ENCODE measurements around the gene ASPHD2.

ASPHD2 gene

DNA sequence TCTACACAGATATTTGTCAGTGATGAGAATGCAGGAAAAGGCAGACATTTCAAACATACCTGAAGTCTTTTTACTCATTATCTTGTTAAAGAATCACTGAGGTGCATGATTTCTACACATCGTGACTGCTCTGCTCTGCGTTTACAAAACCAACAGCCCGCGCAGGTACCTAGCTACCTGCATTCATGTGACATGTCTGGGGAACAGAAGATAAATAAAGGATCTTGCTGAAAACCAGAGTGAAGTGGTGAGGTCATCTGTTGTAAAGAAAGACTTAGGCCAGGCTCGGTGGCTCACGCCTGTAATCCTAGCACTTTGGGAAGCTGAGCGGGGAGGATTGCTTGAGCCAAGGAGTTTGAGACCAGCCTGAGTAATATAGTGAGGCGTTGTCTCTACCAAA is 15.7 kb downstream of the ASPHD2 start:
- in situ Hi-C loops (cut with MboI; ENCODE audit: low sequenced_read_pairs), result no loop called here

DNA sequence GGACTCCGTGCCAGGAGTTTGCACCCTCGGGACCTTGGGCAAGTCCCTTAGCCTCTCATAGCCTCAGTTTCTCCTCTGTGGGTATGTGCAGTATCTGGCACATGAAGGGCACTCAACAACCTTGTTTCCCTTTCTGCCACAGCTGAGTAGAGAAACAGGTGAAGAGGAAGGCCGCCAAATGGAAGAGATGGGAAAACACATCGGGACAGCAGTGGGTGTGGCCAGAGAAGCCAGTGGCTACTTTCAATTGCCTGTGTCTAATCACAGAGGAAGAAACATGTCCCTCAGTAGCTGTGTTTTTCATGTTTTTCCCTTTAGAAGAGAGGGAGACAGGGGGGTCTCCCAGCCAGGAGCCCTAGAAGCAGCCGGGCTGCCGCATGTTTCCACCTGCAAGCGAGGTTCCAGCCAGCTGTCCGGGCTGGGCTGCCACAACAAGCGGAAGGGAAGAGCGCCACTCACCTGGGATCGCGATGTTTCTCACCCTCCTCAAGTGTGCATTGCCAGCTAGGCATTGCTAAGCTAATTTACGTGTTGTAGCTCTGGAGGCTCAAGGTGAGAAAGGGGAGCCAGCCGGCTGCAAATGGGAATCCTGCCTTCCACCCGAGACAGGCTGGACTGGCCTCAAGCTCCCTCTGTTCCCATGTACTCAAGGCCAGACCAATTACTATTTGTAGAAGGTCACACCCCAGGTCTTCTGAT is 16.7 kb downstream of the ASPHD2 start:
- in situ Hi-C loops (cut with MboI; ENCODE audit: low sequenced_read_pairs), result no loop called here

DNA sequence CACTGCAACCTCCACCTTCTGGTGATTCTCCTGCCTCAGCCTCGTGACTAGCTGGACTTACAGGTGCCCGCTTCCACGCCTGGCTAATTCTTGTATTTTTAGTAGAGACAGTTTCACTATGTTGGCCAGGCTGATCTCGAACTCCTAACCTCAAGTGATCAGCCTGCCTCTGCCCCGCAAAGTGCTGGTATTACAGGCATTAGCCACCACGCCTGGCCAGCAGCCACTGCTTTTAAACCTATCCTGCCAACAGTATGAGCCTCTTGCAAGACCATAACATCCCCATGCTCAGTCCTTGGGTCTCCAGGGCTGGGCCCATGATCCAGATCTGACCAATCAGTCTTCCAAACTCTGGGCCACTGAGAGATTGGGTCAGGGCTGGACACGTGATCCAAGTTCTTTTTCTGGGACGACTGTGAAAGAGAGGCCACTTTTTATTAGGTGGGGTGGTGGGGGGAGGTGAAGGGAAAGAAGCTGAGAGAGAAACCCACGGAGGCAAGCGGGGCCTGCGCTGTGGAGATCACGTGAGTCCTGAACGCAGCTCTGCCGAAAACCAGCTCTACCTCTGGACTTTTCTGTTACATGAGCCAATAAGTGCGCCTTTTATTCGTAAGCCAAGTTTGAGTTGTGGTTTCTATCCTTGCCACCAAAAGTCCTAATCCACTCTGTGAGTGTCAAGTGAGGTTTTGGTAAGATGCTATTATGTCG is 17.9 kb downstream of the ASPHD2 start:
- in situ Hi-C loops (cut with MboI; ENCODE audit: low sequenced_read_pairs), result no loop called here

DNA sequence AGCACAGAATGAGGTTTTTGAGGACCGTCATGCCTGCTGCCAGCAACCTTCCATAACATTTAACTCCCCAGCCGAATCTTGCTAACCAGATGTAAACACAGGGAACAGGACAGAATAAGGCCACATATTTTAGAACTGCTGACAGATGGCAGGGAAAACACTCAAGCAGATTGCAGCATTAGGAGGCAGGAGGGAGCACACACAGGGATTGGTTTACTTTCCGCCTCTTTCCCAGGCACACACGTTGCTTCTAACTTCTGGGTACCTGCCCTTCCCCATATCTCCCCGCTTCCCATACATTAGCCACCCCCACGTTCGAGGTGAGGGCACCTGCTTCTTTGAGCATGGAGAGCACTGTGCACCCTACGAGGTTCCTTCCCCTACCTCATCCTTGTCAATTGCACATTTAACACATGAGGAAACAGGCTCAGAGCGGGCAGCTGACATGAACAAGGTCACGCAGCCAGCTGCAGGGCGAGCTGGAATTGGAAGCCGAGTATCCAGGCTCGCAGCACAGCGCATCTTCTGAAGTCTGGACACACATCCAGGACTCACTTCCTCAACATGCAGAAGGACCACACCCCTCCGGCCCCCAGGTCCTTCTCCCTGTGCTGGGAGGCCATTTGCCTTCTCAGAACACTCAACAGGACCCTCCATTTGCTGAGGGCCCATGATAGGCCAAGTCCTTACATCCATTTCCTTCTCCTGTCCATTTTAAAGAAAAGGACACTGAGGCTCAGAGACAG is 18.7 kb downstream of the ASPHD2 start:
- in situ Hi-C loops (cut with MboI; ENCODE audit: low sequenced_read_pairs), result no loop called here

DNA sequence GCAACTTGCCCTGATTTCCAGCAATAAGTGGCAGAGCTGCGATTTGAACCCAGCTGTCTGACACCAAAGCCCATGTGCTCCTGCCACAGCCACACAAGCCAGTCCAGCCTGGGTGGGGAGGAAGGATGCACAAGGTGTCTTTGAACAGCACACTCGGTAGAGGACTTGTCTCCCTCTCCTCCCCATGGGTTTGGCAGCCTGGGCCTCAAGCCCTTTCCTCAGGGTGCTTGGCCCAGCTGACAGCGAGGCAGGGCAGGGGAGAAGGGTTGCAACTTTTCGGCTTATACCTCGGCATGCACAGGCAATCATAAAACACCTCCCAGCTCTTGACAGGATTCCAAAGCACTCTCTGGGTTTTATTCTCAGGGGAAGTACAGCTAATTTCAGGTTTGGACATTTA is 19.3 kb downstream of the ASPHD2 start:
- in situ Hi-C loops (cut with MboI; ENCODE audit: low sequenced_read_pairs), result no loop called here

DNA sequence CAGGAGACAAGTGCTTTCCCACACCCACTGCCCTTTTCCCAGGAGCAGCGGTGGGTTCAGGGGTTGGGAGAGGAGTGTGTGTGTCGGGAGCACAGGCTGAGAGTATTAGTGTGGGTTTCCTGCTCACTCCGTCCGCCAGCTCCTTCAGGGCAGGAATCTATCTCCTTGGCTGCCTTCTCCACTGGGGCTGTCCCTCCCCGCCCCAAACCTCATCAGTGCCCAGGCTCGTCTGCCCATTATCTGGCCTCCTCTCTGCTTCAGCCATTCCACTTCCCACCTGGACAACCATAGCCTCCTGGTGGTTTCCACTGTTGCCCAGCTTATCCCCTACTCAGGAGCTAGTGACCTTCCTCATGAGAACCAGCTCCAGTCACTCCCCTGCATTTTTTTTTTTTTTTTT is 19.9 kb downstream of the ASPHD2 start:
- in situ Hi-C loops (cut with MboI; ENCODE audit: low sequenced_read_pairs), result no loop called here

DNA sequence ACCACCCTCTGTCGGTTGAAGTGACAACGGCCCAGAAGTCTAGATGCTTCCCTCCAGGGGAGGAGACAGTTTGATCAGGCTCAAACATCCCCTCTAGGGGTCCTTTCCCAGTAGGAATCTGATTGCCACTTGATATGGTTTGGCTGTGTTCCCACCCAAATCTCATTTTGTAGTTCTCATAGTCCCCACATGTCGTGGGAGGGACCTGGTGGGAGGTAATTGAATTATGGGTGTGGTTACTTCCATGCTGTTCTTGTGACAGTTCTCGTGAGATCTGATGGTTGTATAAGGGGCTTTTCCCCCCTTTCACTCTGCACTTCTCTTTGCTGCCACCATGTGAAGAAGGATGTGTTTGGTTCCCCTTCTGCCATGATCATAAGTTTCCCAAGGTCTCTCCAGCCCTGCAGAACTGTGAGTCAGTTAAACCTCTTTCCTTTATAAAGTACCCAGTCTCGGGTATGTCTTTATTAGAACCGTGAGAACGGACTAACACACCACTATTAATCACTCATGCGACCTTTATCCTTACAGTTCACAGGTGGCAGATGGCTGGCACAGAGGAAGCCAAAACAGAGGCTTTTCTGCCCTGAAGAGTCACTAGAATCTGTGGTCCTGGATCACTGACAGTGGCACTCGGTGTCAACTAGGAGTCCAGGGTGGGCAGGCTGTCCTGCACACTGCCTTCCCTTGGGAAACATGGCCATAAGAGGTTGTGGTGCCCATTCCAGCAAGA is 21.6 kb downstream of the ASPHD2 start:
- in situ Hi-C loops (cut with MboI; ENCODE audit: low sequenced_read_pairs), result no loop called here

DNA sequence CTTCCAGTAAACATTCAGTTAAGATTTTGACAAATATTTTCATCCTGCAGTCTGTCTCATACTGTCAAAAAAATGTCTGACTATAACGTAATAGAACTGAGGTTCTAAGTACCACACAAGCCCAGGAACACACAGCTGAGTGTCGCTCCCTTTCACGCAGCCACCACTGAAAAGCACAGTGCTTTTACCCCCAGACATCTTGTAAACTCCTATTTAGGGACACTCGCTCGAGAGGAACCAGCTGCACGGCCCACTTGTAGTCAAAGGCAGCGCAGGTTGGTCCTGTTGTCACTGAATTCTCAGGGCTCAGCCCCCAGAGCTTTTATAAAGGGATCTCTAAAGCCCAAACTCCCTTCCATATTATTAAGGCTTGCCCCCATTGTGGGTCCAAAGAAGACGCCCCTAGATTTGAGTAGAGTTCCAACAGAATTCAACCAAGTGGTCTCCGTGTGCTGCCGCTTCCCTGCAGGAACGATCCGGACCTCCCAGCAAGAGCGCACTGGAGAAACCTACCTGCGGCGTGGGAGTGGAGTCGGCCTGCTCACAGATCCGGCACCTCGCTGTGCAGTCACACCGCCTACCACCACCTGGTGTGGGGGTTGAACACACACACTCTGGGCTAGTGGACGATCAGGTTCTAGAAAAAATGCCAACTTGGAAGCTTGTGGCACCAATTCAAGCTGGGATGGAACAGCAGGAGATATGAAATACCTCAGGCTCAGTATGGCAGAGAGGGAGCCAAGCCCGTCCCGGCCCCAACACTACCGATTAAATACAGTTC is 23.4 kb downstream of the ASPHD2 start:
- in situ Hi-C loops (cut with MboI; ENCODE audit: low sequenced_read_pairs), result no loop called here

DNA sequence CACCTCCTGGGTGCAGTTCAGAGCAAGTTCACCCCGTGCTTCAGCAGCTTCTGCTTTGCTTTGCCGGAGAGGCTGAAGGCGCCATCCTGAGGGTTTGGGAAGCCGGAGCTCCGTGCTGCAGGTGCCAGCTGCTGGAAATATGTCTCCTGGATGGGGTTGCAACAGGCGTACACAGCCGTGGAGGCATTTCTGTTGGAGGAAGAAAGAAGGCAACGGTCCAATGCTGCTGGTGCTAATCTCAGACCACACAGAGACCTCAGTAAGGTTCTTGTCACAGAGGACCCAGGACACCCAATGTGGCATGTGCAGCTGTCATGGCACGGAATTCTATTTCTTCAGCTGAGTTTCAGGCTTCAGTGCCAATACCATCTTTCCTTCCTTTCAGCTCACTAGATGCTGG is 24.2 kb downstream of the ASPHD2 start:
- in situ Hi-C loops (cut with MboI; ENCODE audit: low sequenced_read_pairs), result no loop called here

DNA sequence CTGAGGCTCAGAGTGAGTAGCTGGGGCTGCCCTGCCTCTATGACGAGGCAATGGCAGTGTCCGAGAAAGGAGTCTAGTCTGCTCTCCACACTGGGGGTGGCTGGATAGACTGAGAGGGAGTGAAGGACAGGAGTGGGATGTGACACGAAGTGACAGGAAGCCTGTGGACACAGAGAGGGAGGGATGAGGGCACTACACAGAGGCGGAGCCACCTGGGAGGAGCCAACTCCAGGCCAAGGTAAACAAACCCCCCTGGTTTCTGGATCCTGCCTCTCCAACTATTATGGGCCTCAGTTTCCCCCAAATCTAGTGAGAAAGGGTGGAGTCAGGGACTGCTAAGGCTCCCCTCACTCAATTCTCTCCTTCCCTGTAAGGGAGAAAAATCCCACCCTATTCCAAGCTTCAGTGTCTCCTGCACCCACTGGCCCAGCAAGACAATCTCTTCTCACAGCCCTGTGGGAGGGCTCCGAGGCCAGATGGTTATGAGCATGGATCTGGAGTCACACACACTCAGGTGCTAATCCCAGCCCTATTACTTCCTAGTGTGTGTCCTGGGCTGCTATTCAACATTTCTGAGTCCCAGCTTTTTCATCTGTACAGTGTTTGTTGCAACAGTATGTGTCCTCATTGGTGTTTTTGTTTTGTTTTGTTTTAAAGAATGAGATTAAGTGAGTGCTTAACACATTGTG is 24.9 kb downstream of the ASPHD2 start:
- in situ Hi-C loops (cut with MboI; ENCODE audit: low sequenced_read_pairs), result no loop called here

DNA sequence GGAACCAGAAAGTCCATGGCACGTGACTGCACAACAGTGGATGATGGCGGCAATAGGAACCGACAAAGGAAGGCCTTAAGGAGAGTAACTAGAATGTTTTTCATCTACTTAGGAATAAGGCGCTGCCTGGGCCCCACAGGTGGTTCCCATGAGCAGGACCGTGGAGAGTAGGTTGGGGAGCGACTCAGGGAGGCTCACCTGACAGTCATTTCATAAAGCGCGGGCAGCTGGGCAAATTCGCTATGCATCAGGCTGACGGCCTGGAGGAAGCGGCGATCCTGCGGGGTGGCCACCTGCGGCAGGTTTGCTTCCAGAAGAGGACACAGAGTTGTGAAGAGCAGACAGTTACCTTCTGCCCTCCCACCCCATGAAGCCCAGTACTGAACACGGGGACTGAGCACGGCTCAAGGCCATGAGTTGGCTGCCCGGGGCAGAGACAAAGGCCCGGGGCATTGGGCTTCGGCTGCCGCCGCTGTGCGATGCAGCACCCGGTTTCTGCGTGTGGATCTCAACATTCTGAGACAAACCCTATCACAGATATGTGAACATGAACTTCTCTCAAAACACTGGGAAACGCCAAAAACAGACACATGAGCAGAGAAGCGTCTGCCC is 28.7 kb downstream of the ASPHD2 start:
- in situ Hi-C loops (cut with MboI; ENCODE audit: low sequenced_read_pairs), result no loop called here

DNA sequence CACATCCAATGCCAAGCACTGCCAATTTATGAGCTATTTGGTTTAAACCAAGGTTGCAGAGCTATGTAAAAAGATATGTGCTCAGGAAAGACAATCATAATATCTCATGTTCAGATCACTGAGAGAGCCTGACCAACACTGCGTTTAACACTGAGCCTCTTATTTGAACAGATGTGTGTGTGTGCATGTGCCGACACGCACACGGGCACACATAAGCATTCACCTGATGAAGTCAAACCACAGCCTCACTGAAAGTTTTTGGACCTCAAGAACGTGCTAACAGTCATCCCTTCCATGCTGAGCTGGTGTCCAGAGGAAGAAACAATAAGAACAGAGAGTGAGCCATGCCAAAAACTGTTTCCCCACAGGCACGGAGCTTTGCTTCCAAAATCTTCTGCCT is 31.1 kb downstream of the ASPHD2 start:
- in situ Hi-C loops (cut with MboI; ENCODE audit: low sequenced_read_pairs), result loop anchor here (10.0 kb wide), 1 partner anchor 65 kb away; no protein-coding TSS in a partner anchor

DNA sequence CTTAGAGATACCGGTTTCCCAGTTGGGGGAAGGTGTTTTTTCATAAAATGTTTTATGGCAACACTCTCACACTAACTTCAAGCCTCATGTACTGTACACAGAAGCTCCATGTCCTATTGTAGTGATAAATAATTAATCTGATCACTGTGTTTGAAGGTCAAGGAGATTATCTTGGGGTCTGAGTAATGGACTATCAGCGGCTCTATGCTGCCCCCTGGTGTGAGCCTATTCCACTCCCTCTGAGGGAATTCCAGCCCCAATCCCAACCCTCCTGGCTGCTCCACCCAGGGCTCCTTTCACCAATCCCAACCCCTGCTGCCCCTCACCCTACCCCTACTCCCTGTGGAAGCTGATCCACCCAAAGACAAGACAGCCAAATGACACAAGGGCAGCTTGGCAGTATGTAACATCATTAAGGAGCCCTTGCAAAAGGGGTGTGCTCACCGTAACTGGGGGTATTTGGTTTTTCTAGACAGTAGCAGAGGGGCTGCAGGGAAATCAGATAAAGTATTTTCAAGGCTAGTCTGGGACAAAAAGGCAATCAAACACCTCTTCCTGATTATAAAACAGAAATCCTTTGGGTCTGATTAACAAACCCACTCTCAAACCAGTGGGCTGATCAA is 32.2 kb downstream of the ASPHD2 start:
- in situ Hi-C loops (cut with MboI; ENCODE audit: low sequenced_read_pairs), result loop anchor here (10.0 kb wide), 1 partner anchor 66 kb away; no protein-coding TSS in a partner anchor

DNA sequence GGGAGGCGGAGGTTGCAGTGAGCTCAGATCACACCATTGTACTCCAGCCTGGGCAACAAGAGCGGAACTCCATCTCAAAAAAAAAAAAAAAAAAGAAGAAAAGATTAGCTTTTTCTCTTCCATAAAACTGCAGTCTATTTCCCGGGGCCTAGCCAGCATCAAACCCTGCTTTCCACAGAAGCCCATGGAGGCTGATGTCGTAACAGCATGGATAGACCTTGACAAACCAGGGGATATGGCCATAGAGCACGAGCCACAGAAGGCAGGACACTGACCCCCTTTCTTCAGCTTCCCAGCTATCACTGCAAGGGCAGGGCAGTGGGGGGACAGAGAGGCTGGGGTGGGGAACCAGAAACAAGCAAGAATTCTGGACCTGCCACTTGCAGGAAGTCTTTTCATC is 33.0 kb downstream of the ASPHD2 start:
- in situ Hi-C loops (cut with MboI; ENCODE audit: low sequenced_read_pairs), result loop anchor here (10.0 kb wide), 1 partner anchor 67 kb away; no protein-coding TSS in a partner anchor

DNA sequence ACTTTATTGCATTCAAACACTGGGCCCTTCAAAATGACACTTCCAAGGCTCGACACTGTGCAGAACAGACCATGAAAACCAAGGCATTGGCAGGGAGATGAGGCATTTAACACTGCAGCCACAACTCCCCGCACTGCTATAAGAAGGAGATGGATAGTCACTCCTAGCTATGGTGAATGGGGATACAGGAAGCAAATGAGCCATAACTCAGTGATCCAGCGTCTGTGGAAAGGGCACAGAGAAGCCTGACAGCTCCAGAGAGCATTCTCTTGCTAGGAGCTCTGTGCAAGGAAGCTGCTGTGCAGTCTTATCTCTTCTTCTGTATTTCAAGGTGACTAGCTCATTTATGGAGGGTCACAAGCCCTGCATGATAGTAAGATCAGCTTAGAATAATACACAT is 33.6 kb downstream of the ASPHD2 start:
- in situ Hi-C loops (cut with MboI; ENCODE audit: low sequenced_read_pairs), result loop anchor here (10.0 kb wide), 1 partner anchor 68 kb away; no protein-coding TSS in a partner anchor

DNA sequence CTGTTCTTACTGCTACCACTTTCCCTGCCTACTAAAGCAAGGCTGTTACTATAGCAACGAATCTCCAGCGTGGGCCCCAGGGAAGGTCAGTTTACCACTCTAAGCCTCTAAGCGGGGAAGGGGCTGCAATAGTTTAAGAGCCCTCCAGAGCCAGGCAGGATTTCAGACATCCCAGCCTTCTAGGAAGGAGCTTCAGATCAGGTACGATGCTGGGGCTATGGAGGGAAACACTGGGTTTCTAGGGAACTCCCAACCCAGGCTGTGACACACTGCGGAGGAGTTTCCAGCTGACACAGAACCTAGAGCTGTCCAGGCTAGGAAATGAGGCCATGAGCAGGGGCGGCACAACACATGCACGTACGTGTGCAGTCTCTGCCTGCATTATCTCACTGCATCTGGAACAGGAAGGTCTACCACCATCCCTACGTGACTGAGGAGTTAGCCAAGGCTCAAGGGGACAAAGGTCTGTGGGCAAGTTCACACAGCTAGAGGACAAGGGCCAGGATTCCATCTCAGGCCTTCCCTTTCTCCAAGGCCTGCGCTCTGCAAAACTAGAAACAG is 34.1 kb downstream of the ASPHD2 start:
- in situ Hi-C loops (cut with MboI; ENCODE audit: low sequenced_read_pairs), result loop anchor here (10.0 kb wide), 1 partner anchor 68 kb away; no protein-coding TSS in a partner anchor

DNA sequence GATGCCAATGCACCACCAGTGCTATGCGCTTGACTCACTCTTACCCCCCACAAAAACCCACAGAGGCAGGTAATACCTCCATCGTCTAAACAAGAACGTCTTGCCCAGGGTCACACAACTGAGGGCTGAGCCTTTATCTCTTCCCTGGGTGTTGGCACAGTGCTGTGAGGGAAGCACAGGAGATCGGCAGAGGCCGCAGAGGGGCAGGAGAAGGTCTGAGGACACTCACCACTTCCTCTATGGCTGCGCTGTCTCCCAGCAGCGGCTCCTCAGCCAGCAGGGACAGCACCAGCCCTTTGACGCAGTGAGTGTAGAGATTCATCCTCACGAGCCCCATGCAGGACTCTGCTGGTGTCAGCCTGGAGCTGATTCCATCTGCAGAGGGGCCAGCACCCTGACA is 34.6 kb downstream of the ASPHD2 start:
- in situ Hi-C loops (cut with MboI; ENCODE audit: low sequenced_read_pairs), result loop anchor here (10.0 kb wide), 1 partner anchor 69 kb away; no protein-coding TSS in a partner anchor

DNA sequence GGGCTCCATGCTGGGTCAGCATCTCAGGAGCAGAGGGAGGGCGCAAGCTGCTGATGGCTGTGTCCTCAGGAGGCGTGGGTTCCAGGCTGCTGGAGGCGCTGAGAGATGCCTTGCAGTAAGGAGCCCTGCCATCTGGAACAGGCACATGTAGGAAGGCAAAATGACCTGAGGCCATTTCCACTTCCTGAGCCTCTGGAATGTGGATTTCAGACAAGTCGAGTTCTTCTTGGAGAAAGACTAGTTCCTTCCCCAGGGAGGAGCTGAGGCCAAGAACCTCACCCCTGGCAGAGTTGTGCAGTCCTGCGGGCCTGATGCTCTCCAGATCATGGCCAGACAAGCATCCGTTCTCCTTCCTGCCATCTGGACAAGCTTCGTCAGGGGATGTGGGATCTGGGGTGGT is 35.3 kb downstream of the ASPHD2 start:
- in situ Hi-C loops (cut with MboI; ENCODE audit: low sequenced_read_pairs), result loop anchor here (10.0 kb wide), 1 partner anchor 70 kb away; no protein-coding TSS in a partner anchor

Data from HL-60/S4 treated with retinoic acid at 250 ng/mL for 4 days and 3 days (cell line).